CD4-positive, alpha-beta T cell (primary cell): ENCODE data around the gene FBXO28. TPM values are rescaled to one million over a fixed set of nuclear protein-coding genes. Genes with fewer than 3 reads are reported as not detected.

Source experiments
- ATAC-seq: fragments of 200-7000 bp; cut with Tn5 transposase; one replicate; pipeline ENCODE4 v1.10.0; 2022; ENCODE audit warnings: mild to moderate bottlenecking; ENCODE audit not compliant: poor library complexity
- CTCF ChIA-PET: fragments of 350-600 bp; sonication (Branson Sonifier 250); formaldehyde crosslinking; loops from one replicate; lab custom pipeline; 2021; ENCODE audit warnings: antibody characterized with exemption, inconsistent platforms; lab: Charles Lee
- POLR2A ChIA-PET: fragments of 350-600 bp; sonication (Branson Sonifier 250); formaldehyde crosslinking; loops from one replicate; lab custom pipeline; 2021; ENCODE audit warnings: antibody characterized with exemption, inconsistent platforms; lab: Charles Lee
- DNase-seq, 14 experiments: peaks; one replicate each; pipeline ENCODE4 v3.0.0-alpha.2; 2013 to 2020; ENCODE audit warnings: mixed read lengths in 2 of 14
- H3K27ac ChIP-seq, 2 donors: one replicate each; pipeline versions ENCODE4 v1.5.1 to v1.7.0; 2013; ENCODE audit warnings: low read length in 2 of 2, low read depth in 1 of 2, mild to moderate bottlenecking in 1 of 2
- H3K27me3 ChIP-seq, 2 experiments: 1 replicate in 1 of 2; 2 replicates in 1 of 2; pipeline versions ENCODE4 v1.6.1 to v1.7.0; 2013; ENCODE audit warnings: low read length in 2 of 2, control low read depth in 1 of 2, mild to moderate bottlenecking in 1 of 2, moderate library complexity in 1 of 2; ENCODE audit not compliant: insufficient read depth in 2 of 2, control insufficient read depth in 1 of 2
- H3K36me3 ChIP-seq: one replicate; pipeline ENCODE4 v1.6.1; 2013; ENCODE audit warnings: low read length, control low read depth; ENCODE audit not compliant: insufficient read depth
- H3K4me1 ChIP-seq: one replicate; pipeline ENCODE4 v1.6.1; 2013; ENCODE audit warnings: low read length, control low read depth; ENCODE audit not compliant: insufficient read depth
- H3K4me3 ChIP-seq: one replicate; pipeline ENCODE4 v1.5.1; 2013; ENCODE audit warnings: mild to moderate bottlenecking, low read length, moderate library complexity
- H3K9me3 ChIP-seq, 2 experiments: 1 replicate in 1 of 2; 2 replicates in 1 of 2; pipeline versions ENCODE4 v1.6.1 to v1.7.0; 2013; ENCODE audit warnings: low read length in 2 of 2, mild to moderate bottlenecking in 2 of 2, control low read depth in 1 of 2, moderate library complexity in 1 of 2; ENCODE audit not compliant: control insufficient read depth in 1 of 2, insufficient read depth in 1 of 2
- H3K27ac Mint-ChIP-seq: one replicate; pipeline ENCODE4 v1.8.0; 2020; ENCODE audit warnings: mixed read lengths
- H3K27me3 Mint-ChIP-seq: one replicate; pipeline ENCODE4 v1.8.0; 2021; ENCODE audit warnings: mixed read lengths
- H3K36me3 Mint-ChIP-seq: one replicate; pipeline ENCODE4 v1.8.0; 2021; ENCODE audit warnings: low read depth, mixed read lengths
- H3K4me1 Mint-ChIP-seq: one replicate; pipeline ENCODE4 v1.8.0; 2021; ENCODE audit warnings: low read depth, mixed read lengths
- H3K4me3 Mint-ChIP-seq: one replicate; pipeline ENCODE4 v1.8.0; 2020; ENCODE audit warnings: mild to moderate bottlenecking, mixed read lengths
- H3K9me3 Mint-ChIP-seq: one replicate; pipeline ENCODE4 v1.8.0; 2020; ENCODE audit warnings: mixed read lengths
- CTCF ChIP-seq: fragments of 200-600 bp; IDR thresholded peaks from one replicate; pipeline ENCODE4 v1.8.0; 2022; ENCODE audit warnings: antibody characterized with exemption, mild to moderate bottlenecking
- intact Hi-C, 2 experiments: fragments of 100-400 bp; cut with DNase I in 1 of 2; cut with micrococcal nuclease in 1 of 2; formaldehyde crosslinking; loops; one replicate each; pipeline versions ENCODE4 v1.15.1 to v1.9.0; 2023 to 2025; cut with DNase I, micrococcal nuclease
- total RNA-seq, 174 experiments: library from RNA in 2 of 174; stranded (reverse) in 2 of 174; gene quantifications; one replicate each; pipeline ENCODE4 v1.2.3 and lab custom pipeline; 2021 to 2026

FBXO28 gene
- total RNA-seq, 2 experiments from 2014 or later = 32.5 to 37.1 TPM

- Histone ChIP-seq H3K4me1 (peaks cover 27% of the 10 kb centered on the region), H3K4me3 (no peak overlapping the region), H3K27me3 (no peaks in the 10 kb centered on the region), H3K36me3 (peaks cover 49% of the 10 kb centered on the region), H3K9me3 (no peaks in the 10 kb centered on the region), H3K27ac (no peak overlapping the region)
- no peak for ATAC-seq
- no peak overlapping the region for H3K4me3 Mint-ChIP-seq
- ChIA-PET CTCF (no interaction called here), POLR2A (no interaction called here)
- intact Hi-C loops = loop anchor here in 1 of 2 experiments (5.0 to 10.0 kb wide), 3 partner anchors 58 to 355 kb away; partner anchors contain the start of gene NVL
- peak overlapping the region; percentile 24 for H3K27ac Mint-ChIP-seq
- H3K36me3 Mint-ChIP-seq = peaks cover 72% of the 10 kb centered on the region
- no peak for DNase-seq
- TF ChIP-seq CTCF = no peak
- no peaks in the 10 kb centered on the region for H3K27me3 Mint-ChIP-seq
- peaks cover 51% of the 10 kb centered on the region for H3K4me1 Mint-ChIP-seq
- no peaks in the 10 kb centered on the region for H3K9me3 Mint-ChIP-seq
Observed at GRCh38 chr1:224189561-224189960, 75.7 kb downstream of the FBXO28 start.

- Mint-ChIP-seq H3K9me3 (no peaks in the 10 kb centered on the region), H3K27ac (no peak overlapping the region), H3K4me3 (no peak overlapping the region), H3K27me3 (no peaks in the 10 kb centered on the region), H3K36me3 (peaks cover 60% of the 10 kb centered on the region), H3K4me1 (peaks cover 27% of the 10 kb centered on the region)
- H3K27me3 ChIP-seq = no peaks in the 10 kb centered on the region
- CTCF ChIA-PET = interaction anchor here (0.6 kb wide), 1 partner anchor 45 kb away, joined by 4 read pairs; no protein-coding TSS in a partner anchor
- no peak for TF ChIP-seq CTCF
- peaks cover 42% of the 10 kb centered on the region for H3K36me3 ChIP-seq
- intact Hi-C loops = no loop called here
- H3K9me3 ChIP-seq = no peaks in the 10 kb centered on the region
- DNase-seq = no peak
- no peak overlapping the region for H3K27ac ChIP-seq
- peaks cover 7% of the 10 kb centered on the region for H3K4me1 ChIP-seq
- no peak for ATAC-seq
- no peak overlapping the region for H3K4me3 ChIP-seq
- POLR2A ChIA-PET = interaction anchor here (3.0 kb wide), 1 partner anchor 9 kb away, joined by 18 read pairs; the partner anchor contains the start of gene DEGS1
Observed at GRCh38 chr1:224192082-224192788, 78.3 kb downstream of the FBXO28 start.

GRCh38 chr1:224193319-224193966 lies 79.5 kb downstream of the FBXO28 start:
- CTCF ChIA-PET = no interaction called here
- Mint-ChIP-seq H3K4me1 (peaks cover 19% of the 10 kb centered on the region), H3K27me3 (no peaks in the 10 kb centered on the region), H3K9me3 (no peaks in the 10 kb centered on the region), H3K36me3 (peaks cover 51% of the 10 kb centered on the region), H3K27ac (no peak overlapping the region), H3K4me3 (no peak overlapping the region)
- intact Hi-C loops = no loop called here
- no peak for TF ChIP-seq CTCF
- Histone ChIP-seq H3K27ac (no peak overlapping the region), H3K9me3 (no peaks in the 10 kb centered on the region), H3K4me3 (no peak overlapping the region), H3K4me1 (no peaks in the 10 kb centered on the region), H3K36me3 (peaks cover 42% of the 10 kb centered on the region), H3K27me3 (no peaks in the 10 kb centered on the region)
- DNase-seq (no peak), ATAC-seq (no peak)
- POLR2A ChIA-PET = interaction anchor here (1.0 to 3.0 kb wide), 2 partner anchors 10 to 24 kb away, joined by 3 to 18 read pairs; partner anchors contain the start of gene DEGS1
